K562 (cell line): ENCODE data around the gene BORCS8. TPM values are rescaled to one million over a fixed set of nuclear protein-coding genes. Genes with fewer than 3 reads are reported as not detected.
A peak's percentile ranks its signal among the peaks of the same experiment; 100 is the strongest.

ENCODE experiments used
- ATAC-seq: fragments of 200-7000 bp; cut with Tn5 transposase; 3 replicates; pipeline ENCODE4 v1.9.1; 2020; ENCODE audit warnings: moderate library complexity
- BruUV-seq: library from RNA; stranded (reverse); fragments of 400-500 nt; replicated peaks from 2 replicates; lab custom pipeline; 2021; lab: Mats Ljungman, UMichigan
- CTCF ChIA-PET: fragments of 300-600 bp; formaldehyde crosslinking; extraction: SDS; loops from one replicate; lab custom pipeline; 2021; ENCODE audit warnings: low intra/inter-chr PET ratio; lab: Yijun Ruan, JAX
- POLR2A ChIA-PET: fragments of 300-600, 350-650 bp; sonication (Branson Sonifier 250); formaldehyde crosslinking; extraction: SDS; loops from one replicate; lab custom pipeline; 2021; ENCODE audit warnings: antibody characterized with exemption, inconsistent platforms; lab: Yijun Ruan, JAX
- DNase-seq, 4 experiments: peaks; one replicate each; pipeline versions ENCODE4 v3.0.0 to v3.0.0-alpha.2; 2011 to 2018; ENCODE audit warnings: low spot score in 3 of 4, mixed read lengths in 3 of 4; ENCODE audit errors: extremely low read depth in 1 of 4
- FAIRE-seq: peaks from 2 replicates; lab custom pipeline; 2011; peaks lifted over from hg19 to GRCh38; lab: Jason Lieb, UNC
- H2AFZ ChIP-seq: 2 replicates; pipeline ENCODE4 v1.6.0; 2011; ENCODE audit warnings: low read depth, low read length, control low read depth, inconsistent platforms
- H3K27ac ChIP-seq: fragments of 200-600 bp; 3 replicates; pipeline ENCODE4 v1.8.0; 2011; ENCODE audit warnings: low read depth, mild to moderate bottlenecking, control low read depth, inconsistent platforms, low read length, moderate library complexity, mixed read lengths; ENCODE audit errors: extremely low read depth
- H3K27me3 ChIP-seq, 2 experiments: fragments of 300-600 bp in 1 of 2; 2 replicates in 1 of 2; 3 replicates in 1 of 2; pipeline versions ENCODE4 v1.6.0 to v1.8.0; 2011; ENCODE audit warnings: inconsistent platforms in 2 of 2, low read length in 2 of 2, mild to moderate bottlenecking in 1 of 2, mixed read lengths in 1 of 2, moderate library complexity in 1 of 2; ENCODE audit not compliant: control insufficient read depth in 2 of 2, insufficient read depth in 2 of 2
- H3K36me3 ChIP-seq: fragments of 300-600 bp; 3 replicates; pipeline ENCODE4 v1.8.0; 2011; ENCODE audit warnings: mild to moderate bottlenecking, low read length, inconsistent platforms; ENCODE audit not compliant: control insufficient read depth, insufficient read depth
- H3K4me1 ChIP-seq, 2 experiments: fragments of 200-600 bp in 1 of 2; replicated peaks in 1 of 2; 2 replicates in 1 of 2; 3 replicates in 1 of 2; pipeline versions ENCODE4 v1.5.1 to v1.8.0; 2011; ENCODE audit warnings: inconsistent platforms in 2 of 2, low read length in 2 of 2, mild to moderate bottlenecking in 1 of 2, mixed read lengths in 1 of 2, moderate library complexity in 1 of 2; ENCODE audit not compliant: control insufficient read depth in 2 of 2, insufficient read depth in 2 of 2
- H3K4me2 ChIP-seq: 2 replicates; pipeline ENCODE4 v1.6.1; 2011; ENCODE audit warnings: low read length, control low read depth, inconsistent platforms, mixed read lengths; ENCODE audit not compliant: insufficient read depth
- H3K4me3 ChIP-seq: fragments of 200-600 bp; sonication (generic), shearing (Covaris generic); 2 replicates; pipeline ENCODE4 v1.5.1; 2016; ENCODE audit warnings: control low read depth, inconsistent platforms
- H3K79me2 ChIP-seq: fragments of 200-600 bp; 3 replicates; pipeline ENCODE4 v1.8.0; 2011; ENCODE audit warnings: low read length, inconsistent platforms; ENCODE audit not compliant: control insufficient read depth, insufficient read depth
- H3K9ac ChIP-seq, 2 experiments: 2 replicates each; pipeline versions ENCODE4 v1.6.0 to v1.6.1; 2011; ENCODE audit warnings: low read depth in 2 of 2, low read length in 2 of 2, control low read depth in 1 of 2, inconsistent platforms in 1 of 2, mild to moderate bottlenecking in 1 of 2, mixed read lengths in 1 of 2; ENCODE audit not compliant: insufficient read depth in 1 of 2
- H3K9me1 ChIP-seq: one replicate; pipeline ENCODE4 v1.6.0; 2011; ENCODE audit warnings: inconsistent platforms, mild to moderate bottlenecking, low read length, moderate library complexity; ENCODE audit not compliant: control insufficient read depth, insufficient read depth
- H3K9me3 ChIP-seq: replicated peaks from 2 replicates; pipeline ENCODE4 v1.5.1; 2011; ENCODE audit warnings: low read depth, low read length, inconsistent platforms; ENCODE audit not compliant: control insufficient read depth, insufficient read depth
- H4K20me1 ChIP-seq: replicated peaks from 2 replicates; pipeline ENCODE4 v1.6.1; 2011; ENCODE audit warnings: low read length, inconsistent platforms, mixed read lengths; ENCODE audit not compliant: control insufficient read depth, insufficient read depth
- CBFA2T2 ChIP-seq: fragments of 450-650 bp; conservative IDR thresholded peaks from 2 replicates; pipeline ENCODE4 v1.6.1; 2017; ENCODE audit warnings: mild to moderate bottlenecking
- HMBOX1 ChIP-seq: sonication (generic); IDR thresholded peaks from 2 replicates; pipeline ENCODE4 v1.6.1; 2016
- HNRNPK ChIP-seq: fragments of 200-400 bp; formaldehyde crosslinking; IDR thresholded peaks from one replicate; pipeline ENCODE4 v1.6.1; 2018; ENCODE audit warnings: mild to moderate bottlenecking, low read depth, low read length; ENCODE audit not compliant: poor library complexity, severe bottlenecking
- PRPF4 ChIP-seq: fragments of 200-400 bp; formaldehyde crosslinking; IDR thresholded peaks from one replicate; pipeline ENCODE4 v1.6.1; 2017; ENCODE audit warnings: low read length, low read depth, mild to moderate bottlenecking; ENCODE audit not compliant: insufficient read depth, poor library complexity, severe bottlenecking
- RAD51 ChIP-seq: fragments of 450-650 bp; IDR thresholded peaks from 2 replicates; pipeline ENCODE4 v1.7.1; 2016; ENCODE audit warnings: low read depth, mild to moderate bottlenecking, borderline replicate concordance
- RBFOX2 ChIP-seq: fragments of 200-400 bp; formaldehyde crosslinking; IDR thresholded peaks from 2 replicates; pipeline ENCODE4 v1.6.1; 2017; ENCODE audit warnings: low read depth, mild to moderate bottlenecking, low read length, moderate library complexity
- REST ChIP-seq, 2 experiments: fragments of 450-650 bp; formaldehyde crosslinking in 1 of 2; IDR thresholded peaks; 2 replicates each; pipeline versions ENCODE4 v1.4.0 to v1.6.1; 2014 to 2020; ENCODE audit warnings: mild to moderate bottlenecking in 2 of 2, borderline replicate concordance in 1 of 2, low read depth in 1 of 2
- WGBS: fragments of 100-300 bp; shearing (Covaris generic); methylation state at CpG from one replicate; pipeline ENCODE4 v1.1.6; 2016; ENCODE audit warnings: low coverage, mixed read lengths; ENCODE audit not compliant: insufficient coverage; ENCODE audit errors: missing lambda C conversion rate; 5-methylcytosine and 5-hydroxymethylcytosine counted together
- in situ Hi-C: fragments of 300-500 bp; cut with MboI; formaldehyde crosslinking; loops from 4 replicates; pipeline ENCODE4 v1.15.0; 2018; ENCODE audit warnings: inconsistent platforms, mixed read lengths
- intact Hi-C: fragments of 100-400 bp; cut with micrococcal nuclease; formaldehyde crosslinking; loops from 2 replicates; pipeline ENCODE4 v1.14.2; 2022
- polyA plus RNA-seq, 8 experiments: library from polyadenylated mRNA; depleted of rRNA in 4 of 8; stranded (reverse) in 5 of 8; unstranded in 3 of 8; fragments of >200 nt; fragmentation: Nextera tagmentation in 2 of 8; fragmentation: Illumina TruSeq in 1 of 8; extraction: Ambion mirVana in 2 of 8; extraction: Trizol in 1 of 8; gene quantifications; 2 replicates each; pipeline versions ENCODE4 v1.2.1 to v1.2.3, GENCODE V29; 2011 to 2014; ENCODE audit warnings: inconsistent platforms in 1 of 8, missing spikeins in 1 of 8
- total RNA-seq, 7 experiments: library from RNA; depleted of rRNA in 6 of 7; stranded (reverse); fragments of >200 nt in 6 of 7; fragmentation: Illumina TruSeq in 2 of 7; extraction: Trizol in 2 of 7; gene quantifications; 2 replicates each; pipeline versions ENCODE4 v1.2.1 to v1.2.3, GENCODE V29; 2011 to 2021; ENCODE audit warnings: low replicate concordance in 1 of 7
- TF ChIP-seq, protein P1 (sequence below): sonication (generic); formaldehyde crosslinking; IDR thresholded peaks from 2 replicates; pipeline ENCODE4 v1.5.0; 2020; ENCODE audit warnings: missing genetic modification reagents
- TF ChIP-seq, protein P2 (sequence below): sonication (generic); formaldehyde crosslinking; IDR thresholded peaks from 2 replicates; pipeline ENCODE4 v1.9.0; 2022; ENCODE audit warnings: mild to moderate bottlenecking, missing genetic modification reagents
- TF ChIP-seq, protein P3 (sequence below): sonication (generic); formaldehyde crosslinking; IDR thresholded peaks from 2 replicates; pipeline ENCODE4 v1.9.0; 2022; ENCODE audit warnings: mild to moderate bottlenecking, missing genetic modification reagents

BORCS8 gene
- total and polyA plus RNA-seq, 9 of the 15 experiments (the other 6 are each of a cell fraction or from before 2014, with no cell fraction given), result 4.6 to 33.6 (median 16.3) TPM

- WGBS, result 67% methylated on average over 8 of the region's 8 CpGs
- BruUV-seq, result no TSS peak
- H3K36me3 ChIP-seq, result peaks cover 25% of the 10 kb centered on the region; the same call in 1 of the 3 replicates
- H2AFZ ChIP-seq, result no peak overlapping the region
- intact Hi-C loops (no loop called here), in situ Hi-C loops (no loop called here)
- no peak overlapping the region for H3K4me2 ChIP-seq
- DNase-seq, result peak; percentile 25 to 61 (median 54)
- no peak for ATAC-seq
- peaks cover 9% of the 10 kb centered on the region for H3K9me1 ChIP-seq
- no peaks in the 10 kb centered on the region for H3K9me3 ChIP-seq
- H3K79me2 ChIP-seq, result no peaks in the 10 kb centered on the region
- no peaks in the 10 kb centered on the region for H4K20me1 ChIP-seq
- no peak overlapping the region for H3K4me3 ChIP-seq
- ChIA-PET CTCF (interaction anchor here (1.0 kb wide), 1 partner anchor 48 kb away, joined by 3 read pairs; no protein-coding TSS in a partner anchor), POLR2A (no interaction called here)
- FAIRE-seq, result no peak
- 0 out of 4 replicates have a peak overlapping the region, but pooled peaks of 1 of the 2 experiments have one; percentile 10 for H3K9ac ChIP-seq
- TF ChIP-seq HMBOX1 (no peak), CBFA2T2 (peak; percentile 31; the same call in 1 of the 2 replicates), REST (IDR thresholded peaks at IDR 0.05; ENCODE audit: borderline replicate concordance) (0 out of 2 replicates have a peak, but pooled peaks have one; percentile 12), REST (CRISPR knock-in tag; IDR thresholded peaks at IDR 0.05; ENCODE audit: low read depth) (no peak), HNRNPK (no peak), RBFOX2 (no peak), RAD51 (peak; percentile 81), PRPF4 (no peak)
- TF ChIP-seq, protein P1, sequence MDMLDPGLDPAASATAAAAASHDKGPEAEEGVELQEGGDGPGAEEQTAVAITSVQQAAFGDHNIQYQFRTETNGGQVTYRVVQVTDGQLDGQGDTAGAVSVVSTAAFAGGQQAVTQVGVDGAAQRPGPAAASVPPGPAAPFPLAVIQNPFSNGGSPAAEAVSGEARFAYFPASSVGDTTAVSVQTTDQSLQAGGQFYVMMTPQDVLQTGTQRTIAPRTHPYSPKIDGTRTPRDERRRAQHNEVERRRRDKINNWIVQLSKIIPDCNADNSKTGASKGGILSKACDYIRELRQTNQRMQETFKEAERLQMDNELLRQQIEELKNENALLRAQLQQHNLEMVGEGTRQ (CRISPR knock-in tag), result peak; percentile 83
- TF ChIP-seq, protein P2, sequence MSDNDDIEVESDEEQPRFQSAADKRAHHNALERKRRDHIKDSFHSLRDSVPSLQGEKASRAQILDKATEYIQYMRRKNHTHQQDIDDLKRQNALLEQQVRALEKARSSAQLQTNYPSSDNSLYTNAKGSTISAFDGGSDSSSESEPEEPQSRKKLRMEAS, result 0 out of 2 replicates have a peak, but pooled peaks have one; percentile 17
- TF ChIP-seq, protein P3, sequence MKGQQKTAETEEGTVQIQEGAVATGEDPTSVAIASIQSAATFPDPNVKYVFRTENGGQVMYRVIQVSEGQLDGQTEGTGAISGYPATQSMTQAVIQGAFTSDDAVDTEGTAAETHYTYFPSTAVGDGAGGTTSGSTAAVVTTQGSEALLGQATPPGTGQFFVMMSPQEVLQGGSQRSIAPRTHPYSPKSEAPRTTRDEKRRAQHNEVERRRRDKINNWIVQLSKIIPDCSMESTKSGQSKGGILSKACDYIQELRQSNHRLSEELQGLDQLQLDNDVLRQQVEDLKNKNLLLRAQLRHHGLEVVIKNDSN (CRISPR knock-in tag), result peak; percentile 90
- H3K4me1 ChIP-seq, result peaks cover 23 to 37% of the 10 kb centered on the region in 2 experiments
- no peaks in the 10 kb centered on the region for H3K27me3 ChIP-seq
- no peak overlapping the region for H3K27ac ChIP-seq
These were observed 15.0 kb downstream of the BORCS8 start for GRCh38 chr19:19176950-19177349.
